Measurements from ENCODE around the gene SMIM43. TPM values are rescaled to one million over a fixed set of nuclear protein-coding genes. Genes with fewer than 3 reads are reported as not detected.

SMIM43 gene
- total and polyA plus RNA-seq, 2 of the 8 experiments (the other 6 are each of a cell fraction or from before 2014, with no cell fraction given) = 0.50 to 0.94 TPM

GRCh38 chr4:121811122-121811521 lies 46.2 kb upstream of the SMIM43 start (continued):
- no peak for TF ChIP-seq SAP30 (IDR thresholded peaks at IDR 0.05; ENCODE audit: insufficient read depth, insufficient replicate concordance, low read length)
- no peak for TF ChIP-seq ASH2L (IDR thresholded peaks at IDR 0.05; ENCODE audit: low read length)
- no peak for TF ChIP-seq GABPA (IDR thresholded peaks at IDR 0.05; ENCODE audit: borderline replicate concordance, insufficient read depth, low read length)
- no peak for TF ChIP-seq YY1 (IDR thresholded peaks at IDR 0.05; ENCODE audit: low read depth, low read length)
- no peak for TF ChIP-seq SIRT6 (IDR thresholded peaks at IDR 0.05; ENCODE audit: low read length)
- no peak for TF ChIP-seq KDM5A (IDR thresholded peaks at IDR 0.05; ENCODE audit: low read length)
- no peak for TF ChIP-seq BCL11A (IDR thresholded peaks at IDR 0.05; ENCODE audit: low read depth in 2 of 2, low read length in 2 of 2)

Data from H1 (cell line).